WERI-Rb-1 (cell line): Measurements from ENCODE around the gene CACNA1D.

ENCODE experiments used
- DNase-seq: peaks from one replicate; pipeline ENCODE4 v3.0.0-alpha.2; 2020
- H3K27ac ChIP-seq: fragments of 250-450 bp; sonication (Bioruptor Pico); 2 replicates; pipeline ENCODE4 v1.5.1; 2020; ENCODE audit warnings: mild to moderate bottlenecking, moderate library complexity
- H3K27me3 ChIP-seq: fragments of 250-450 bp; sonication (Bioruptor Pico); 2 replicates; pipeline ENCODE4 v1.5.1; 2021; ENCODE audit warnings: mild to moderate bottlenecking, low read depth, moderate library complexity; ENCODE audit not compliant: insufficient read depth, severe bottlenecking
- H3K36me3 ChIP-seq: fragments of 250-450 bp; sonication (Bioruptor Pico); 2 replicates; pipeline ENCODE4 v1.5.1; 2020; ENCODE audit warnings: mild to moderate bottlenecking, moderate library complexity
- H3K4me3 ChIP-seq: 2 replicates; pipeline ENCODE4 v1.5.1; 2011; ENCODE audit warnings: low read depth, mild to moderate bottlenecking, control low read depth, low read length
- H3K9me3 ChIP-seq: fragments of 250-450 bp; sonication (Bioruptor Pico); 2 replicates; pipeline ENCODE4 v1.5.1; 2021; ENCODE audit warnings: mild to moderate bottlenecking, moderate library complexity; ENCODE audit not compliant: severe bottlenecking
- CTCF ChIP-seq: IDR thresholded peaks from 2 replicates; pipeline ENCODE4 v1.5.1; 2011; ENCODE audit warnings: low read depth, mild to moderate bottlenecking, control low read depth, inconsistent platforms, low read length

Gene CACNA1D

DNA sequence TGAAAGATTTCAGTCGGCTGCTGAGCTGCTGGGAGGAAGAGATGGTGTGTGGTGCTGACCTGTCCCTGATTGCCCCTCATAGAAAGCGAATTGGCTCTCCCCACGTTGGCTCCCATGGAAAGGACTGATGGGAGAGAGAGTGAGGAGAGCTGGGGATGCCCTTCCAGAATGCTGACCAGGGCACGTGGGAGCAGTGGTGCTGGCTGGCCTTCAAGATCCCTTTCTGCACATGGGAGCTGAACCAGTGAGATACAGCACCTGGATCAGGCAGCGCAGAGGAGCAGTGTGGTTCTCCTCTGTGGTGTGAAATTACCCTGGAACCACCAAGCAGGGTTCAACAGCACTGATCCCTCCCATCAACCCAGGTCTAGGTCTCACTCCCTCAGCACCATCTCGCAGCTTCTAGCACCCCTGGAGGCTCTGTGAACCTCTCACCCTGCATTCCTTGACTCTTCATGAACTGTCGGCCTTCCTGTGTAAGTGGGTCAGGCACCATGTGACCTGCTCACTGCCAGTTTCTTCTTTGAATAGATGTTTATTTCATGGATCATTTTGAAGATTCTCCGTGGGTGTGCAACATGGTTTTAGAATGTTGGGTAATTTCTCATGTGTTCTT, 55.7 kb downstream of the CACNA1D start:
- no peak for TF ChIP-seq CTCF
- Histone ChIP-seq H3K36me3 (no peaks in the 10 kb centered on the region), H3K4me3 (no peak overlapping the region), H3K9me3 (no peaks in the 10 kb centered on the region), H3K27me3 (no peaks in the 10 kb centered on the region), H3K27ac (no peak overlapping the region)
- no peak for DNase-seq

- H3K27me3 ChIP-seq, result no peaks in the 10 kb centered on the region
- H3K27ac ChIP-seq, result no peak overlapping the region
- no peaks in the 10 kb centered on the region for H3K36me3 ChIP-seq
- H3K9me3 ChIP-seq, result no peaks in the 10 kb centered on the region
- TF ChIP-seq CTCF, result no peak
- no peak for DNase-seq
- H3K4me3 ChIP-seq, result no peak overlapping the region
Observed at GRCh38 chr3:53551324-53551723, 56.9 kb downstream of the CACNA1D start.

GRCh38 chr3:53552730-53553129, 58.3 kb downstream of the CACNA1D start:
- Histone ChIP-seq H3K4me3 (no peak overlapping the region), H3K36me3 (no peaks in the 10 kb centered on the region), H3K27me3 (no peaks in the 10 kb centered on the region), H3K9me3 (no peaks in the 10 kb centered on the region), H3K27ac (no peak overlapping the region)
- DNase-seq, result no peak
- TF ChIP-seq CTCF, result no peak

DNA sequence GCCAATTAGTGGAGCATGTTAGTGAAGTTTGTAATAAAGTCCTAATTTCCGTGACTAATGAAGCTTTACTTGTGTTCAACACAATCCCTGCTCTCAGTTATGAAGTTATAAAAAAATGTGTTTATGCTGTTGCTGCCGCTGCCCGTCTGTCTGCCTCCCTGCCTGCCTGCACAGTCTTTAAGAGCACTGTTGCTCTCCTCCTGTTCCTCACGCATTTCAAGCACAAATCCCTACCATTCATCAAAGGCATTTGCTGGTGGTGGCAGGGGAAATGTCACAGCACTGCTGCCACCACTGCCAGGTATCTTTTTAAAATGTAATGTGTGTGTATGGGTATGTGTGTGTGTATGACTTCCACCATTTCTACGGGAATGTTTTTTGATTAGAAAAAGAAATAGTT, 58.8 kb downstream of the CACNA1D start:
- no peaks in the 10 kb centered on the region for H3K27me3 ChIP-seq
- H3K36me3 ChIP-seq, result no peaks in the 10 kb centered on the region
- no peak overlapping the region for H3K27ac ChIP-seq
- H3K9me3 ChIP-seq, result no peaks in the 10 kb centered on the region
- no peak for DNase-seq
- no peak overlapping the region for H3K4me3 ChIP-seq
- TF ChIP-seq CTCF, result no peak

DNA sequence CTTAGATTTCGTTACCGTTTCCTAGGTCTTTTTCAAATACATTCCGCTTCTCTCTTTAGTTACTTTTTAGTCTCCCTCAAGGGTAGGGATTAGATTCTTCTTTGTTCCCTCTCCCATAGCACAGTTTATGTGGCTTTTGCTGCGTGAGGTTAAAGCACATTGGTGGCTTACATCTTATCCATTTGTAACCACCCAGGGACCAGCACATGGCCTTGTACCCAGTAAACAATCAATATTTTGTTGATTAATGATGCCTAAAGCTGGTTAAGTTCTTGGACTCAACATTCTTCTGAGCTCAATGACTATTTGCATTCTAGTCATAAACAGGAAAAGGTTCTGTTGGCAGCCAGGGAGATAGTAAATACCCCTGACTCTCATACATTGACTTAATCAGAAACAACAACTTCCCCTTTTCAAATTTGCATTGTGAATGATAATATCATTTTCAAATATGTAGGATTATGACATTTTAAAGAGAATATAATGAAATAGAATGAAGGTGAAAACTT, 60.2 kb downstream of the CACNA1D start:
- Histone ChIP-seq H3K4me3 (no peak overlapping the region), H3K27me3 (no peaks in the 10 kb centered on the region), H3K27ac (no peak overlapping the region), H3K36me3 (no peaks in the 10 kb centered on the region), H3K9me3 (no peaks in the 10 kb centered on the region)
- TF ChIP-seq CTCF, result no peak
- DNase-seq, result no peak

GRCh38 chr3:53555068-53555588, 60.7 kb downstream of the CACNA1D start:
- no peak for DNase-seq
- TF ChIP-seq CTCF, result no peak
- Histone ChIP-seq H3K9me3 (no peaks in the 10 kb centered on the region), H3K36me3 (no peaks in the 10 kb centered on the region), H3K4me3 (no peak overlapping the region), H3K27ac (no peak overlapping the region), H3K27me3 (no peaks in the 10 kb centered on the region)
